DMS 273 (cell line): ENCODE data around the gene SLX4IP.
A peak's percentile ranks its signal among the peaks of the same experiment; 100 is the strongest.

ENCODE experiments used
- DNase-seq: peaks from one replicate; lab custom pipeline; 2025; ENCODE audit not compliant: unreplicated experiment; lab: John Stamatoyannopoulos, UW

SLX4IP gene

DNA sequence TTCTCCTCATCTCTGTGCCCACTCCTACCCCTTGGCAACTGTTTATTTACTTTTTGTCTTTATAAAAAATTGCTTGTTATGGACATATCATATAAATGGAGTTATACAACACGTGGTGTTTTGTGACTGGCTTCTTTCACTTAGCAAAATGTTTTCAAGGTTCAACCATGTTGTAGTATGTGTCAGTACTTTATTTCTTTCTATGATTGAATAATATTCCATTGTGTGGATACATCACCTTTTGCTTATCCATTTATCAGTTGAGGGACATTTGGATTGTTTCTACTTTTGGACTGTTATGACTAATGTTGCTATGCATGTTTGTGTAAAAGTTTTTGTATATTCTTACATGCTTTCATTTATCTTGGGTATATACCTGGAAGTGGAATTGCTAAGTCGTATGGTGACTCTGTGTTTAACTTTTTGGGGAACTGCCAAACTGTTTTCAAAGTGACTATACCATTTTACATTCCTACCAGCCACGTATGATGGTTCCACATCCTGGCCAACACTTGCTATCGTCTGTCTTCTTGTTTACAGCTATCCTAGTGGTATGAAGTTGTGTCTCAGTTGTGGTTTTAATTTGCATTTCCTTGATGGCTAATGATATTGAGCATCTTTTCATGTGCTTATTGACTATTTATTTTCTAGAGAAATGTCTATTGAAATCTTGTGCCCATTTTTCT is 84.4 kb downstream of the SLX4IP start:
- peak; percentile 24 for DNase-seq

DNA sequence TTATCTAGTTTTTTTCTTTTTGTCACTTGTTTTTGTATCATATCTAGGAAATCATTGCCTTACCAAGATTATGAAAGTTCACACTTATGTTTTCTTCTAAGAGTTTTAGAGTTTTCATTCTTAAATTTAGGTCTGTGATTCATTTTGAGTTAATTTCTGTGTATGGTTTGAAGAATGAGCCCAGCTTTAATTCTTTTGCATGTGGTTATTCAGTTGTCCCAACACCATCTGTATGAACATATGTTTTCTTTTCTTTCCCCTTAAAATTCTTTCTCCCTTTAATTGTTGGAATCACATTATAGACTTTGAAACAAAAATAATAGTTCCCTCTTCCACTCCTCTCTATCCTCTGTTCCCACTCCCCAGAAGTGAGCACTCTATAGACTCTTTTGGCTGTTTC is 85.4 kb downstream of the SLX4IP start:
- peak; percentile 48 for DNase-seq

DNA sequence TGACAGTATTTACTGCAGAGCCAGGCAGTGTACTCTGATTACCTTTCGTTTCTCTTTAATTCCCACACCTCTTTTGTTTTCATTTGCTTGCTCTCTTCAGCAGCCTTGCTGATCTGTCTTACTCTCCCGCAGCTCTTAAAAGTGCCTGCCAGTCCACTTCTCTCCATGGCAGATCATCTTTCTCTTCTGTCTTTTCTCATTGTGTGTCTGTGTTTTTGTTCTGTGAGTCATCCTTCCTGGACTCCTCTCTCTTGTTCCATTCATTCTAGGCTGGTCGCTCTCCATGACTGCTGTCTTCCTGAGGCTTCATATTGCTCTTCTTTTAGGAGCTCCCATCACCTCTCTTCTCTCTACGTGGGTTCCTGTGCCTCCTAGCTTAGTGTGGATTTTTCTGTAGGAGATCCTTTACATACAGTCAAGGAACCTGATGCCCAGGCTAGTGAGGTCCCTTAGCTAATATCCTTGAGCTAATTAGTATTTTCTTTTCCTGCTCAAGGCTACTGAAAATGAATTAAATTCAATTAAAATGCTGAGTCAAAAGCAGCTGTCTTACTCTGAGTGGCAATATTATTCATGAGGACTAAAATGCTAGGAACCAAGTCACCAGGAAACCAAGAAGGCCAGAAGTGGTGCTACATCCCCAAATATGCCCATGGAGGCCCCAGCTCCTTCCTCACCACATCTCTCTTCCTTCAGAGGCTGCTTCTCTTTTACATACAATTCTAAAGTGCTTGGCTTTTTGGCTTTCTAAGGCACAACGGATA is 86.1 kb downstream of the SLX4IP start:
- DNase-seq, result peak; percentile 35

DNA sequence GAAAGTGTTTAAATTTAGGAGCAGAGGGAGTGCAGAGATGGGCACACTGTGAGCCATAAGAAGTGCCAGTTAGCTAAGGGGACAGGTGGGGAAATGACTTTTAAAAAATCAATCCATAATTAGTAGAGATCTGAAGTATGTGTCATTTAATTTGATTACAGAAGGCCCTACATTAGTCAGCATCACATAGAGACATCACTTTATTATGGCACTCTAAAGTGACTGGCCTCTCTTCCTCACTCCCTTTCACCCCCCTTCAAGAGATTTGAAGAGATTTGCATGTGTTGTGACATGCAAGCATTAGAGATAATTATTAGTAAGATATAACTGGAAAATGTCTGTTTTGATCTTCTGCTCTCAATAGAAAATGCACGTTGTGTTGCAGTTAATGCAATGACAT is 86.7 kb downstream of the SLX4IP start:
- peak; percentile 23 for DNase-seq

DNA sequence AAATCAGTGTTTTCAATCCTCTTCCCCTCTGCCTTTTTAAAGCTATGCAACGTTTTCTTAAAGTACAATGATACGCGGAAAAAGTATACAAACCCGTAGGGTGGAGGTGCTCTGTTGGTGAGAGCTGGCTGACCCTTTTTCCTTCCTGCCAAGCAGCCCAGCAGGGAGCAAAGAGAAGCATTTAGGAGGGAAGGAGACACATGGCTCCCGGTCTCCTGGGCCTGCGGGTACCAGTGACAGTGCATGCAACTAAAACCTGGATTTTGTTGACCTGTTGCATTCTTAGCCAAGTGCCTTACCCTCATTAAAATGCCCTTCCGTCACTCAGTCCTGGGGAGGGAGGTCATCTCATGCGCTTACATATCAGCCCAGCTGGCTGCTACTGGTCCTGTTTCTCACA is 87.2 kb downstream of the SLX4IP start:
- DNase-seq, result peak; percentile 31

DNA sequence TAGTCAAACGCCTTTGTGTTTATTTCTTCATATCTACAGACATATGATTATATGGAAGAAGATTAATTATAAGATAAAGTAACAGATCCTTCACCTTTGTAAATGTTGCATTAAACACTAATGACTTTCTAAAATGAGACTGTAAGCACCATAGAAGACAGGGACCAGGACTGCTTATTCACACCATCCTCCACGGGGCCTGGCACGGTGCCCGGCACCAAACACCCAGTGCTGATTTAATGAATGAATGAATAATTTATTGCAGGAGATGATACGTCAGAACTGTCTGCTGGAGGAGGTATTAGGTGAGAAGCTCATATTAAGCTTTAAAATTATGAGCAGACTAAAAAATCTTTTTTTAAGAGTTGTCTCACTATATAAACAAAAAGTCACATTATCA is 88.3 kb downstream of the SLX4IP start:
- peak; percentile 76 for DNase-seq

DNA sequence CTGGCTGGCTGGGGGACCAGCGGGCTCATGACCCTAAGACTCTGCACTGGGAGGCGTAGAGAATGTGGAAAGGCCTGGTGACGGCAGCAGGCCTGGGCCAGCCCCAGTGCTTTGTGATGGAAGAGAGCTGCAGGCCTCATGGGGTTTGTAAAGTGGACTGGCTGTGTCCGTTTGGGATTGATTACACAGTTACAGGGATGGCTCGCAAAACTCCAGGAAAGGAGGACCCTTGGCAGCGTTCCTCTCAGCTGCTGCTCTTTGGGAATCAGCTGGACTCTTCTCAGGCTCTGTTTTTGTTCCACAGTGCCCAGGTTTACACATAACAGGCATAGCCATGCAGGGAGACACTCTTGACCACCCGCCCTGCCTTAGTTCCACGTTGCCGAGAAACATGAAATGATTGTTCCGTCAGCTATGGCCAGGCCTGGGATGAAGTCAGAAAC is 89.0 kb downstream of the SLX4IP start:
- DNase-seq, result peak; percentile 57

DNA sequence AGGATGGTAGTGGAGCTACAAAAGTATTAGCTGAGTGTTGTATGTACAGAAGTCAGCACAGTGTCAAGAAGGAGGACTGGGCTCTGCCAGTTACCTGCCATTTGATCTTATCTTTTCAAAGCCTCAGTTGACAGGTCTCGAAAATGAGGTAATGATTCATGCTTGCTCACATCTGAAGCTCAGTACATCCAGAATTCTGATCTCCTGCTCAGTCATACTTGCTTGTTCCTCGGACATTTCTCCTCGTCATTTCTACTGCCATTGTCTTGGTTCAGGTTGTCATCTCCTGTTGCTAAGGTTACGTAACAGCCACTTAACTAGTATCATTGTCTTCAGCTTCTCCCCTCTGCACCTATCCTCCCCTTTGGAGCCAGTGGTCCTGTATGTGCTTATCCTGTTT is 89.5 kb downstream of the SLX4IP start:
- no peak for DNase-seq

DNA sequence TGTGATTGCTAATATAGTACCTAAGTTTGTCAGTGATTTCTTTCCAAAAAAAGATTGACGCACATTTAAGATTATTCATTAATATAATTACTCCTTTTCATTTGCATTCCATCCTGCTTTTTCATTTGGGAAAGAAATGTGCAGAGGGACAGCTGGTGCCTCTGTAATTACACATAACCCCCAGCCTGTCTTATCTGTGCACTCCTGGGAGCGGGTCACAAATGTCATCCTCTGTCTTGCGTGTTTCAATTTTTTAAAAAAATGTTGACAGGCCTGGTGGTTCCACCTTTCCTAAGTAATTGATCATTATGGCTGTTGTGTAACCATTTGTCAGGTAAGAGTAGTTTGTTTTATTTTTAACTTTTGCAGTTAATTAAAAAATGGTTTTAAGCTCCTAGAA is 92.7 kb downstream of the SLX4IP start:
- DNase-seq, result peak; percentile 38

DNA sequence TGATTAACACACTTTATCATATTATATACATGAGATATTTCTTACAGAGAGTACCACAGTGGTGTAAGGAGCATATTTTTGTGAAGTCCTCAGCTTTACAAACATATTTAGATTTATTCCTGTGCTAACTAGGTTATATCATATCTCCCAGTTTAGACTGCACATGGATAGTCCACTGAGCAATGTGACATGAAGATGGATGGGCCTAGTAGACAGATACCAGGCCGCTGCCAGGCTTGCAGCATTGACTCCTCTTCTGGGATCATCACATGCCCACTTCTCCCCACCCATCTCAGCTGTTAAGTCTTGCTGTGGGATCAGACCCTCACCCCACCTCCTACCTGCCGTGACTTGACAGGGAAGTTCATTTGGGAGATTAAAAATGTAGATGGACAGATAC is 95.8 kb downstream of the SLX4IP start:
- DNase-seq, result no peak

DNA sequence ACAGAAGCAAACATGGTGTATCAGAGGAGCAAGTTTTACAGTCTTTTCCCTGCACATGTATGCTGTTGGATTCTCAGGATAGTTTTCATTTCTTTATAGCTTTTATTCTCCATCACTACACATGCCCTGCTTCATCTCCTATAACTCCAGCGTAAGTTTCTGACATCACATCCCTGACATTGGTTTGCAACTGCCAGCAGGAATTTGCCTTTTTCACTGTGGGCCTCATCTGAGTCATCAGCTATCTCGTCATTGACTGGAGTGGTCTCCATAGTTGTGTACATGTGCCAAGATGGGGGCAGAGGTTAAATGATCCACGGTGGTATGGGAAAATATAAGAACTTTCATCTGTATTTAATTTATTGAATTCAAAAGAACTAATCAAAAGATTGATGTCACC is 96.7 kb downstream of the SLX4IP start:
- DNase-seq, result no peak

DNA sequence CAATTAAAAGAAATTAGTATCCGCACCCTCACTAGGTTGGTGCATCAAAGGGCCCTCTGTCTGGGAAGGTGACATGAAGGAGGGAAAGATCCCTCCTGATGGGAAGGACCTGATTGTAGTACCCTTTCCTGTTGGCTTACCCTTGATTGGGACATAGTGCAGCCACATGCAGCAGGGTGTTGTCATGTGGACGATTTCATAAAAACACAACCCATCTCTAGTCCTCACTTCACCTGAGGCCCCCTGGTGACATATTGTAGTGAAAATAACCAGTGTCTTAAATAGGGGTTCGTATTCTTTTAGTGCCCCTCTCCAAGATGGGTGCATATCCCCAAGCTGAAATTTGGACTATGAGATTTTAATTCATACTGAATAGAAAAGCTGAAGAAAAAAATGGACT is 97.3 kb downstream of the SLX4IP start:
- no peak for DNase-seq

DNA sequence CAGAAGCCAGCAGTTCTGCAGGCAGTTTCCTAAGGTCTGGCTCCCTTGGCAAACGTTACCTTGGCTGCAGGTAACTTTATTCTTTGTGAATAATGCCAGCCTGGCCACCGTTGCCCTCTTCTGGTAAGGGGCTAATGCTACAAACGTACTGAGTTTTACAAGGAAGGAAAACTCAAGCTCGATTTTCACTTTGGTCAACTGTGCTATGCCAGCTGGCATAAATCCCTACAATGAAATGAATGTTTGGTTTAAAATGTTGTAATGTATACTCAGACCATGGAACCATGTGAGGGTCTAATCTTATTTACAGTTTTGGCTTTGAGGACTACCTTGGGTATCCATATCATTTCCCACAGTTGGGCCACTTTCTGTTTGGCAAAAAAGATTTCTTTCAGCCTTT is 101.4 kb downstream of the SLX4IP start:
- DNase-seq, result peak; percentile 51

DNA sequence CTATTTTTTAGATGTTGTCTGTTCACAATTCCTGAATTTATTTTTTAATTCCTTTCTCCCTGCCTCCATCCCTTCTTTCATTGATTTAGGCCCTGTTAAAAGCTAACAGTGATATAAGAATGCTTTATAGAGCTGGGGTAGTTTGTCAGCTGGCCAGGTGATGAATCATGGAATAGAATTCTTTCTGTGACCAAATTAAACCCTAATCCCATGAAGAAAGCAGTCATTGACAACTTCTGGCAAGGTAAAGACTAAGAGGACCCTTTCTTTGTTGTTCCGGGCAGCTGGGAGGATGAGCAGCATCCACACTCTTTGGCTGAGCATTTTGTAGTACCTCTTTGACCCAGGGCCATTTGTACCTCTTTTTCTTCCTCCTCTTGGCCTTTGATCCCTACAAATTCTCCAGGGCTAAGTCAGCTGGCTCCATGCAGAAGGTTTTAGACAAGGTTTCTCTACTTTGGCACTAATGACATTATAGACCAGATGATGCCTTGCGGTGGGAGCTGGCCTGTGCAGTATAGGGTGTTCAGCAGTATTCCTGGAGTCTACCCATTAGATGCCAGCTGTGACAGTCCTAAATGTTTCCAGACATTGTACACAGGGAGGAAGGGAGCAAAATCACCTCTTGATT is 102.9 kb downstream of the SLX4IP start:
- DNase-seq, result no peak

DNA sequence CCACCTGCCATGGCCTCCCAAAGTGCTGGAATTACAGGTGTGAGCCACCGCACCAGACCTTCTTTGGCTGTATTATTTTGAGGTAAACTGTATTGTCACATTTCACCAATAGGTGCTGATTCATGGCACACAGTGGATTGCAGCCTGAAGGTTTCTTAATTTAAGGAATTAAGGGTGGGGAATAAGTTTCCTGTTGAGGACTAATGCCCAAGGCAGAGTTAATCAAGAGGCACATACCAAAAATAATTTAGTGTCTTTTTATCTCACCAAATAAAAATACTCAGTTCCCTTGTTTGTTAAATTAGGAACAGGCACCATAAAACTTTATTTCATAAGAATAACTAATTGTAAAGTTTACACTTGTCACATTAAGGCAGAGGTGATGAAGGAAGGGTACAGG is 103.7 kb downstream of the SLX4IP start:
- DNase-seq, result no peak

DNA sequence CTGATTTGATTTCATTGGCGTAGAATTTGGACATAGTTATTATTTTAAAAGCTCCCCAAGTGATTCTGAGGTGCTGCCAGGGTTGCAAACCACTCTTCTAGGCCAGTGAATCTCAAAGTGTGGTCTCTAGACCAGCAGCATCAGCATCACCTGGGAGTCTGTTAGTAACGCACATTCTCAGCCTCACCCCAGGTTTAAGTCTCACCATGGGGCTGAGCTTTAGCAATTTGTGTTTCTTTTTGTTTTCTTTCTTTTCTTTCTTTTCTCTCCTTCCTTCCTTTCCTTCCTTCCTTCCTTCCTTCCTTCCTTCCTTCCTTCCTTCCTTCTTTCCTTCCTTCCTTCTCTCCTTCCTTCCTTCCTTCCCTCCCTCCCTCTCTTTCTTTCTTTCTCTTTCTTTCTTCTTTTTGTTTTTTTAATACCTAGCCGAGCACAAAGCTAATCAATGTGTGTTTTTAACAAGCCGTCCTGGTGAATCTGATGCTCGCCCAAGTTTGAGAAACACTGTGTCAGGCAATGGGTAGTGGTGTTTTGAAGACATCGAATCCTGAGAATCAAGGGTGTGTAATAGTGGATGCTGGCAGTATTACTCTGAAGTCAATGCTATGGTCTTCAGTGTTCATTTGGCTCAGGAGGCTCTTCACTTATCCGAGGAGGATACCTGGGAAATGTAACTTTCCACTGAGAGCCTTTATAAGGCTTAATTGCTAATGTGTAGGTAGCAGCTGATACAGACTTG is 104.9 kb downstream of the SLX4IP start:
- no peak for DNase-seq

DNA sequence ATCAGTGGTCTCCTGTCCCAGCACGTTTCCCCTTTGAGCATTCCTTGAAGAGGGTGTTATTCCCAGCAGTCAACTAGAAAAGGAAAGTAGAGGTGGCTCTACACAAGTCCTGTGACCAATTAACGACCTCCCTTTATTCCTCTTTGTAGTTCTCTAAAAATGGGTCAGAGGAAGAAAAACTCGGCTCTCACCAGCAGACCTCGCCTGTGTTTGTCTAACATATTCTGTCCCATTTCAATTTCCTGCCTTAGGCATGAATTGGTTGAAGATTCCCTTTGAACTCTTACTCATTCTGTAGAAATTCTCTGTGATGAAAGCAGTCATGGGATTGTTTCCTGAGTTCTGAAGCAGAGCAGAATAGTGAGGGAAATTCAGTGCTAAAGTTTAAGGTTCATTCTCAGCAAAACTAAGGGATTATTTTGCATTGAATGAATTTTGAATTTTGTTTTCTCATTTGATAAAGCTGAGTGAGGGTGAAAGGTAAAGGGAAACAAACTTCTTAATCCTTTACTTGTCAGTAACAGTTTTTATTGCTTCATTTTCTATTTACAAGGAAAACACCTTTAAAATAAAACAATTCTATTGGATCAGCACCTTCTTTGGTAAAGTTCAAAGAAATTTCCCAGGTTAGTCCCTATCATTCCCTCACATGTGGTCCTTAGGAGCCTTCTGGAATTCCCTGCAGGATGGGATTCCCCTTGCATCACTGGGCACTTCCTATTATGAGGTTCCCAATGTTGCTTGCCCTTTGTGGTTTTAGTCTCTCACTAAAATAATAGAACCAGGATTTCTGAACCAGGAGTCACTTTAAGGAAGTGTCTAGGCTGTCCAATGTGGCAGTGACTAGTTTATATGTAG is 105.8 kb downstream of the SLX4IP start:
- no peak for DNase-seq

DNA sequence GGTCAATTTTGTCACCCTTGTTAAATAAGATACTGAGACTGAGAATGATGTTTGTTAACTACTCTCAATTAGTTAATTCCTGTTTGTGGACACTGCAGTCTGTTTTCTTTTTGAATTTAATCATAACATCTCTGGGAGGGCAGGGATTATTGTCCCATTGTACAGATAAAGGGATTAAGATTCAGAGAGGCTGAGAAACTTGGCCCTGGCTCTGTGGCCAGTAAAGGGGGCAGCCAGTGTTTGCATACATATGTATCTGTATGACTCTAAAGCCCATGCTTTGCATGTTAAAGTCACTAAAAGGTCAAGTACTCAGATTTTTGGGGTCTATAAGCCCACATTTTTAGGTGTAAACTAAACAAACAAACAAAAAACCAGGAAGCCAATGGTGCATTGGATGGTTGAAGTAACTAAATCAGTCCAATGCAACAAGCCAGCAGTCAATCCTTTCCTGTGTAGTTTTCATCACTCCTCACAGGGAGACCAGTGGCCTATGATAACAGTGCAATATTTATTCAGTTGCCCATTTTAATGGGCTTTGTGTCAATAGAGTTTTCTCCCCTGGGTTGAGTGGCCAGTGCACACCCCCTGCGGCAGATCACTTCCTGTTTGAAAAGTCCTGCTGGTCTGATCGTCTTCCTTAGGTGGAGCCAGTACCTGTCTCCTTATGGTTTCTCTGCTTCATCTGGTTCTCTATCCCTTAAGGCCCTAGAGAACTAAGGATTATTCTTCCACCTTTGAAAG is 106.7 kb downstream of the SLX4IP start:
- no peak for DNase-seq

DNA sequence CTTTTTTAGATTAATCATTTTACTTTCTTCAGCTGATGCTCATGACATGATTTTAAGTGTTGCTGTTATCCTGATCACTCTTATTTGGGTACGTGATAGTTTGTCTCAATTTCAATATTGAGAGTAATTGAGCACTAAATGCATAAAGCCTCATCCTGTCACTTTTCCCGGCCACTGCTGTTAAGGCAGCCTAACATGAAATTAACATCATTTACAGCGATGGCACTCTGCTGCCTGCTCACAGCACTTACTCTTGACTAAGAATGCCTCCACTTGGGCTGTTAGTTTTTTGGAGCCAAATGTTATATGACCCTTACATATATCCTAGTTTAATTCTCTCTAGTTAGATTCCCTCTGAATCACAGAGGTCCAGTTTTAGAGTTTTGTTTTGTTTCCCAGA is 107.3 kb downstream of the SLX4IP start:
- DNase-seq, result no peak

DNA sequence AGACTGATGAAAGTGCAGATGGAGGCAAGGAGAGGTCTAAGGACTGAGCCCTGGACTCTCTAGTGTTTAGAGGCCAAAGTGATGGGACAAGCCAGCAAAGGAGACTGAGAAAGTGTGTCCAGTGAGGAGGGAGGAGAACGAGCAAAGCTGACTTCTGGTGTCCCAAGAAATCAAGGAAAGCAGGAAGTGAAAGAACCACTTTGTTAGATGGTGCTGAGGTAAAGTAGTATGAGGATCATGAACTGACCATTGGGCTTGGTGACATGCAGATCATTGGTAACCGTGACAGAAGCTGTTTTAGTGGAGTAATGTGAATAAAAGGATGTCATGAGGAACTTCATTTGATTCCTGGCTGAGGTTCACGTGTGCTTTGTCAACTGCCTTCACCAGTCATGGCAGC is 108.4 kb downstream of the SLX4IP start:
- no peak for DNase-seq
